Activated CD8-positive, alpha-beta memory T cell treated with anti-CD3 and anti-CD28 coated beads, Interleukin-2, amount 50 U/mL, for 48 hours (primary cell): Measurements from ENCODE around the gene HAND2.

ENCODE experiments used
- DNase-seq: peaks from one replicate; pipeline ENCODE4 v3.0.0-alpha.2; 2020

HAND2 gene

GRCh38 chr4:173529477-173530325, at the start of gene HAND2:
HAND2 (minus strand) TSS chr4:173530229; CDS start chr4:173529289, 940 bp downstream.
- DNase-seq: peak; percentile 57

- DNase-seq: no peak
Observed at GRCh38 chr4:173578956-173579355, 48.9 kb upstream of the HAND2 start.

- no peak for DNase-seq
Observed at GRCh38 chr4:173577963-173578362, 47.9 kb upstream of the HAND2 start.

- no peak for DNase-seq
Observed at GRCh38 chr4:173575482-173576152, 45.6 kb upstream of the HAND2 start.

- no peak for DNase-seq
Observed at GRCh38 chr4:173573725-173574124, 43.7 kb upstream of the HAND2 start.

- DNase-seq: no peak
Observed at GRCh38 chr4:173573286-173573685, 43.3 kb upstream of the HAND2 start.

GRCh38 chr4:173572493-173573129, 42.6 kb upstream of the HAND2 start:
- no peak for DNase-seq

- DNase-seq: no peak
Observed at GRCh38 chr4:173571620-173572019, 41.6 kb upstream of the HAND2 start.

- no peak for DNase-seq
Observed at GRCh38 chr4:173565281-173565680, 35.3 kb upstream of the HAND2 start.

- DNase-seq: no peak
Observed at GRCh38 chr4:173564461-173564860, 34.4 kb upstream of the HAND2 start.

- no peak for DNase-seq
Observed at GRCh38 chr4:173560896-173561295, 30.9 kb upstream of the HAND2 start.

- no peak for DNase-seq
Observed at GRCh38 chr4:173556398-173557131, 26.5 kb upstream of the HAND2 start.

GRCh38 chr4:173547889-173548288, 17.9 kb upstream of the HAND2 start:
- no peak for DNase-seq

- DNase-seq: no peak
Observed at GRCh38 chr4:173546776-173547175, 16.7 kb upstream of the HAND2 start.

- no peak for DNase-seq
Observed at GRCh38 chr4:173545440-173545839, 15.4 kb upstream of the HAND2 start.

GRCh38 chr4:173543266-173543665, 13.2 kb upstream of the HAND2 start:
- no peak for DNase-seq

GRCh38 chr4:173539986-173540385, 10.0 kb upstream of the HAND2 start:
- DNase-seq: no peak

GRCh38 chr4:173538909-173539445, 8.9 kb upstream of the HAND2 start:
- DNase-seq: no peak

- no peak for DNase-seq
Observed at GRCh38 chr4:173538148-173538908, 8.3 kb upstream of the HAND2 start.

- DNase-seq: no peak
Observed at GRCh38 chr4:173537613-173538147, 7.7 kb upstream of the HAND2 start.

GRCh38 chr4:173536808-173537429, 6.9 kb upstream of the HAND2 start:
- DNase-seq: no peak
